DMS53 (cell line): ENCODE measurements around the gene PIGQ.

Experiments used
- DNase-seq: peaks from one replicate; lab custom pipeline; 2025; lab: John Stamatoyannopoulos, UW

The PIGQ gene

GRCh38 chr16:534135-534534 is 35.6 kb upstream of the PIGQ start:
- no peak for DNase-seq

- no peak for DNase-seq
Observed at GRCh38 chr16:534856-535445, 34.8 kb upstream of the PIGQ start.

- peak; percentile 19 for DNase-seq
Observed at GRCh38 chr16:535446-536405, 34.0 kb upstream of the PIGQ start.

GRCh38 chr16:536746-537145 is 33.0 kb upstream of the PIGQ start:
- DNase-seq, result no peak

- DNase-seq, result no peak
Observed at GRCh38 chr16:537415-538335, 32.1 kb upstream of the PIGQ start.

GRCh38 chr16:539901-540530 is 29.8 kb upstream of the PIGQ start:
- DNase-seq, result no peak

- DNase-seq, result no peak
Observed at GRCh38 chr16:540645-541340, 29.0 kb upstream of the PIGQ start.

- DNase-seq, result no peak
Observed at GRCh38 chr16:543301-544164, 26.2 kb upstream of the PIGQ start.

- no peak for DNase-seq
Observed at GRCh38 chr16:544517-544916, 25.3 kb upstream of the PIGQ start.

GRCh38 chr16:546909-547770 is 22.6 kb upstream of the PIGQ start:
- DNase-seq, result peak; percentile 47

GRCh38 chr16:548586-548985 is 21.2 kb upstream of the PIGQ start:
- DNase-seq, result no peak

- no peak for DNase-seq
Observed at GRCh38 chr16:549544-550263, 20.1 kb upstream of the PIGQ start.

GRCh38 chr16:551210-551609 is 18.6 kb upstream of the PIGQ start:
- no peak for DNase-seq

GRCh38 chr16:552171-552570 is 17.6 kb upstream of the PIGQ start:
- DNase-seq, result no peak

GRCh38 chr16:553601-554296 is 16.0 kb upstream of the PIGQ start:
- no peak for DNase-seq

GRCh38 chr16:554297-554621 is 15.5 kb upstream of the PIGQ start:
- DNase-seq, result no peak

GRCh38 chr16:554640-555365 is 15.0 kb upstream of the PIGQ start:
- DNase-seq, result peak; percentile 64
